HG03342 (cell line): ENCODE measurements around the gene DEPDC1B.
"Not testable (repeated sequence)": the region's sequence is repeated elsewhere in the genome, so short reads cannot be mapped to it uniquely, and the experiment has no call there.

ENCODE experiments used
- ATAC-seq: cut with Tn5 transposase; IDR thresholded peaks from one replicate; pipeline ENCODE4 v1.9.1; 2021; ENCODE audit warnings: mild to moderate bottlenecking, moderate library complexity; ENCODE audit not compliant: unreplicated experiment

DEPDC1B gene

GRCh38 chr5:60699609-60700415, at the start of gene DEPDC1B:
TSS of gene DEPDC1B (minus strand) at chr5:60700166. CDS start at chr5:60700093, 73 bp downstream.
- ATAC-seq: peak; percentile 92

- no peak for ATAC-seq
Observed at GRCh38 chr5:60744682-60745081, 44.7 kb upstream of the DEPDC1B start.

- no peak for ATAC-seq
Observed at GRCh38 chr5:60743511-60744314, 43.7 kb upstream of the DEPDC1B start.

- no peak for ATAC-seq
Observed at GRCh38 chr5:60740322-60740721, 40.4 kb upstream of the DEPDC1B start.

GRCh38 chr5:60738933-60739332, 39.0 kb upstream of the DEPDC1B start:
- no peak for ATAC-seq

GRCh38 chr5:60738461-60738860, 38.5 kb upstream of the DEPDC1B start:
- peak; percentile 73 for ATAC-seq

GRCh38 chr5:60730858-60731257, 30.9 kb upstream of the DEPDC1B start:
- ATAC-seq: not testable (repeated sequence)

- ATAC-seq: no peak
Observed at GRCh38 chr5:60727033-60727679, 27.2 kb upstream of the DEPDC1B start.

GRCh38 chr5:60724126-60724525, 24.2 kb upstream of the DEPDC1B start:
- no peak for ATAC-seq

GRCh38 chr5:60722416-60722815, 22.4 kb upstream of the DEPDC1B start:
- ATAC-seq: no peak

GRCh38 chr5:60719329-60719728, 19.4 kb upstream of the DEPDC1B start:
- no peak for ATAC-seq

- no peak for ATAC-seq
Observed at GRCh38 chr5:60718166-60718892, 18.4 kb upstream of the DEPDC1B start.

GRCh38 chr5:60715201-60715928, 15.4 kb upstream of the DEPDC1B start:
- ATAC-seq: not testable (repeated sequence)

GRCh38 chr5:60712950-60713349, 13.0 kb upstream of the DEPDC1B start:
- ATAC-seq: no peak

- not testable (repeated sequence) for ATAC-seq
Observed at GRCh38 chr5:60711892-60712291, 11.9 kb upstream of the DEPDC1B start.

GRCh38 chr5:60710362-60710761, 10.4 kb upstream of the DEPDC1B start:
- ATAC-seq: no peak

- ATAC-seq: no peak
Observed at GRCh38 chr5:60705144-60705543, 5.2 kb upstream of the DEPDC1B start.

GRCh38 chr5:60703944-60704343, 4.0 kb upstream of the DEPDC1B start:
- no peak for ATAC-seq

- no peak for ATAC-seq
Observed at GRCh38 chr5:60701321-60701968, 1.5 kb upstream of the DEPDC1B start.

- peak; percentile 9 for ATAC-seq
Observed at GRCh38 chr5:60700416-60700757, 421 bp upstream of the DEPDC1B start.
